B cell (primary cell): ENCODE measurements around the gene NABP1. TPM values are rescaled to one million over a fixed set of nuclear protein-coding genes. Genes with fewer than 3 reads are reported as not detected.

Source experiments
- ATAC-seq: fragments of 200-7000 bp; cut with Tn5 transposase; one replicate; pipeline ENCODE4 v1.10.0; 2021; ENCODE audit warnings: low read depth, mild to moderate bottlenecking, moderate number of reproducible peaks, moderate library complexity
- CTCF ChIA-PET: fragments of 350-600 bp; sonication (Branson Sonifier 250); formaldehyde crosslinking; loops from one replicate; lab custom pipeline; 2021; ENCODE audit warnings: antibody characterized with exemption, inconsistent platforms; lab: Charles Lee
- POLR2A ChIA-PET: fragments of 350-600 bp; sonication (Branson Sonifier 250); formaldehyde crosslinking; loops from one replicate; lab custom pipeline; 2021; ENCODE audit warnings: antibody characterized with exemption; lab: Charles Lee
- DNase-seq: peaks from one replicate; pipeline ENCODE4 v3.0.0; 2013
- H2AFZ ChIP-seq: 2 replicates; pipeline ENCODE4 v1.6.1; 2012; ENCODE audit warnings: mild to moderate bottlenecking, low read depth, low read length; ENCODE audit not compliant: insufficient read depth, poor library complexity, severe bottlenecking
- H3K27ac ChIP-seq, 2 donors: 1 replicate in 1 of 2; 2 replicates in 1 of 2; pipeline ENCODE4 v1.5.1; 2012 to 2013; ENCODE audit warnings: low read length in 2 of 2, mild to moderate bottlenecking in 2 of 2, moderate library complexity in 1 of 2
- H3K27me3 ChIP-seq, 4 experiments: fragments of 200-600 bp in 1 of 4; sonication (generic) in 1 of 4; replicated peaks in 1 of 4; 1 replicate in 2 of 4; 2 replicates in 2 of 4; pipeline versions ENCODE4 v1.6.1 to v1.7.0; 2013 to 2016; ENCODE audit warnings: low read length in 3 of 4, mild to moderate bottlenecking in 2 of 4, mixed read lengths in 1 of 4, moderate library complexity in 1 of 4; ENCODE audit not compliant: insufficient read depth in 4 of 4, control insufficient read depth in 3 of 4; ENCODE audit errors: control extremely low read depth in 1 of 4
- H3K36me3 ChIP-seq, 2 experiments: replicated peaks in 1 of 2; 1 replicate in 1 of 2; 2 replicates in 1 of 2; pipeline versions ENCODE4 v1.6.1 to v1.7.1; 2013; ENCODE audit warnings: low read length in 1 of 2; ENCODE audit not compliant: insufficient read depth in 2 of 2, control insufficient read depth in 1 of 2; ENCODE audit errors: control extremely low read depth in 1 of 2, extremely low read depth in 1 of 2
- H3K4me1 ChIP-seq, 2 donors: fragments of 200-600 bp in 1 of 2; sonication (generic) in 1 of 2; 1 replicate in 1 of 2; 2 replicates in 1 of 2; pipeline versions ENCODE4 v1.5.1 to v1.6.1; 2013 to 2017; ENCODE audit warnings: low read length in 2 of 2; ENCODE audit not compliant: control insufficient read depth in 2 of 2, insufficient read depth in 2 of 2
- H3K4me2 ChIP-seq: replicated peaks from 2 replicates; pipeline ENCODE3; 2012; ENCODE audit warnings: mild to moderate bottlenecking, low read depth, low read length; ENCODE audit not compliant: poor library complexity, severe bottlenecking
- H3K4me3 ChIP-seq, 5 experiments: fragments of 200-600 bp in 1 of 5; sonication (generic) in 1 of 5; 1 replicate in 3 of 5; 2 replicates in 2 of 5; pipeline versions ENCODE4 v1.5.1 to v1.7.0; 2011 to 2016; ENCODE audit warnings: low read length in 4 of 5, mild to moderate bottlenecking in 4 of 5, low read depth in 2 of 5, control low read depth in 1 of 5, moderate library complexity in 1 of 5; ENCODE audit not compliant: insufficient read depth in 1 of 5; ENCODE audit errors: control extremely low read depth in 1 of 5, extremely low read depth in 1 of 5
- H3K79me2 ChIP-seq: fragments of 200-600 bp; sonication (generic); one replicate; pipeline ENCODE4 v1.6.0; 2016; ENCODE audit warnings: low read length; ENCODE audit not compliant: control insufficient read depth, insufficient read depth
- H3K9ac ChIP-seq: fragments of 200-600 bp; sonication (generic); 2 replicates; pipeline ENCODE4 v1.6.1; 2017; ENCODE audit warnings: mild to moderate bottlenecking, low read length, moderate library complexity
- H3K9me3 ChIP-seq, 3 donors: one replicate each; pipeline versions ENCODE4 v1.6.1 to v1.7.1; 2013; ENCODE audit warnings: low read length in 2 of 3; ENCODE audit not compliant: control insufficient read depth in 2 of 3, insufficient read depth in 1 of 3; ENCODE audit errors: control extremely low read depth in 1 of 3
- H4K20me1 ChIP-seq: 2 replicates; pipeline ENCODE4 v1.6.0; 2012; ENCODE audit warnings: mild to moderate bottlenecking, low read length; ENCODE audit not compliant: insufficient read depth, control insufficient read depth, poor library complexity, severe bottlenecking
- H3K27ac Mint-ChIP-seq: one replicate; pipeline ENCODE4 v1.8.0; 2021; ENCODE audit warnings: mixed read lengths
- H3K27me3 Mint-ChIP-seq: one replicate; pipeline ENCODE4 v1.8.0; 2021; ENCODE audit warnings: mixed read lengths
- H3K4me1 Mint-ChIP-seq: one replicate; pipeline ENCODE4 v1.8.0; 2021; ENCODE audit warnings: mixed read lengths
- H3K4me3 Mint-ChIP-seq: one replicate; pipeline ENCODE4 v1.8.0; 2021; ENCODE audit warnings: mixed read lengths
- H3K9me3 Mint-ChIP-seq: one replicate; pipeline ENCODE4 v1.8.0; 2022; ENCODE audit warnings: mixed read lengths; ENCODE audit not compliant: insufficient read depth
- EZH2 ChIP-seq: IDR thresholded peaks from 2 replicates; pipeline ENCODE4 v1.6.1; 2012; ENCODE audit warnings: borderline replicate concordance, low read depth, mild to moderate bottlenecking, moderate library complexity, low read length; ENCODE audit not compliant: insufficient read depth, poor library complexity, severe bottlenecking
- WGBS: methylation state at CpG from one replicate; pipeline ENCODE4 v1.1.5; 2013; ENCODE audit warnings: missing lambda C conversion rate; ENCODE audit not compliant: insufficient coverage; 5-methylcytosine and 5-hydroxymethylcytosine counted together
- intact Hi-C: fragments of 100-400 bp; cut with micrococcal nuclease; formaldehyde crosslinking; loops from one replicate; pipeline ENCODE4 v1.10.0; 2022
- polyA plus RNA-seq: library from polyadenylated mRNA; depleted of rRNA; stranded (reverse); fragments of >200 nt; gene quantifications from 2 replicates; pipeline ENCODE4 v1.2.3, GENCODE V29; 2012
- total RNA-seq, 2 donors: library from RNA; stranded (reverse); fragments of 120-200 nt in 1 of 2; gene quantifications; 1 replicate in 1 of 2; 2 replicates in 1 of 2; pipeline versions ENCODE4 v1.2.3 to v1.2.4, GENCODE V29; 2013 to 2022
- TF ChIP-seq, protein P1 (sequence below): fragments of 200-600 bp; IDR thresholded peaks from one replicate; pipeline ENCODE4 v1.8.0; 2022; ENCODE audit warnings: antibody characterized with exemption, mild to moderate bottlenecking

The NABP1 gene
- total and polyA plus RNA-seq, 2 donors (not counting 1 experiment from before 2014, with no cell fraction given) = 7.2 to 56.4 TPM

DNA sequence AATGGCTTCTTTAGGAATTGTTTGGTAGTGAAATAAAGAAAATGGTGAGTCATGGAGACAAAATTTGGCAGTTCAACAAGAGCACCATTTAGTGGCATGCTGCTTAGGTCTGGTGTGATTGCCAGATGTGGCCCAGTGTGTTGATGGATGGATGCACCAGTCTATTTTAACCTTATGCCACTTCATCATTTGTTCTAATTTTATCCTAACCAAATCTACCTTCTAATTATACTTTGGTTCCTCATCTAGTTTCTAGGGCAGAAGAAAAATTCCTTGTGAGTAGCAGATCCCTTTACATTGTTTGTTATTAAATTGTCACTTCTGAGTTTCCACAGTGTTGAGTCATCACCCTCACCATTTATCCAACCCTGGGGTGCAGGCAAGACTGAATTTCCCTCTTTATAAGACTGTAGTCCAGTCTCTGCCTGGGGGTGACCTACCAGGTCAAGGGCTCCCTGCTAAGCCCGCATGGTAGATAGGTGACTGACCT, 32.5 kb downstream of the NABP1 start:
- no peak overlapping the region for H3K4me2 ChIP-seq
- no peaks in the 10 kb centered on the region for H3K27me3 Mint-ChIP-seq
- DNase-seq = no peak
- no peaks in the 10 kb centered on the region for H3K9me3 ChIP-seq
- H3K27ac ChIP-seq = no peak overlapping the region
- no peak overlapping the region for H3K9ac ChIP-seq
- intact Hi-C loops = no loop called here
- no peaks in the 10 kb centered on the region for H3K4me1 ChIP-seq
- TF ChIP-seq EZH2 = no peak
- TF ChIP-seq, protein P1, sequence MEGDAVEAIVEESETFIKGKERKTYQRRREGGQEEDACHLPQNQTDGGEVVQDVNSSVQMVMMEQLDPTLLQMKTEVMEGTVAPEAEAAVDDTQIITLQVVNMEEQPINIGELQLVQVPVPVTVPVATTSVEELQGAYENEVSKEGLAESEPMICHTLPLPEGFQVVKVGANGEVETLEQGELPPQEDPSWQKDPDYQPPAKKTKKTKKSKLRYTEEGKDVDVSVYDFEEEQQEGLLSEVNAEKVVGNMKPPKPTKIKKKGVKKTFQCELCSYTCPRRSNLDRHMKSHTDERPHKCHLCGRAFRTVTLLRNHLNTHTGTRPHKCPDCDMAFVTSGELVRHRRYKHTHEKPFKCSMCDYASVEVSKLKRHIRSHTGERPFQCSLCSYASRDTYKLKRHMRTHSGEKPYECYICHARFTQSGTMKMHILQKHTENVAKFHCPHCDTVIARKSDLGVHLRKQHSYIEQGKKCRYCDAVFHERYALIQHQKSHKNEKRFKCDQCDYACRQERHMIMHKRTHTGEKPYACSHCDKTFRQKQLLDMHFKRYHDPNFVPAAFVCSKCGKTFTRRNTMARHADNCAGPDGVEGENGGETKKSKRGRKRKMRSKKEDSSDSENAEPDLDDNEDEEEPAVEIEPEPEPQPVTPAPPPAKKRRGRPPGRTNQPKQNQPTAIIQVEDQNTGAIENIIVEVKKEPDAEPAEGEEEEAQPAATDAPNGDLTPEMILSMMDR = no peak
- H3K4me3 ChIP-seq = no peak overlapping the region
- no peaks in the 10 kb centered on the region for H3K27me3 ChIP-seq
- no peaks in the 10 kb centered on the region for H4K20me1 ChIP-seq
- H3K79me2 ChIP-seq = no peaks in the 10 kb centered on the region
- H3K4me3 Mint-ChIP-seq = no peak overlapping the region
- no peak overlapping the region for H2AFZ ChIP-seq
- no peak overlapping the region for H3K27ac Mint-ChIP-seq
- H3K36me3 ChIP-seq = no peaks in the 10 kb centered on the region
- WGBS = 100% methylated on average over 1 of the region's 1 CpG
- POLR2A ChIA-PET = no interaction called here
- CTCF ChIA-PET = no interaction called here
- no peaks in the 10 kb centered on the region for H3K9me3 Mint-ChIP-seq
- peaks cover 3% of the 10 kb centered on the region for H3K4me1 Mint-ChIP-seq
- no peak for ATAC-seq

DNA sequence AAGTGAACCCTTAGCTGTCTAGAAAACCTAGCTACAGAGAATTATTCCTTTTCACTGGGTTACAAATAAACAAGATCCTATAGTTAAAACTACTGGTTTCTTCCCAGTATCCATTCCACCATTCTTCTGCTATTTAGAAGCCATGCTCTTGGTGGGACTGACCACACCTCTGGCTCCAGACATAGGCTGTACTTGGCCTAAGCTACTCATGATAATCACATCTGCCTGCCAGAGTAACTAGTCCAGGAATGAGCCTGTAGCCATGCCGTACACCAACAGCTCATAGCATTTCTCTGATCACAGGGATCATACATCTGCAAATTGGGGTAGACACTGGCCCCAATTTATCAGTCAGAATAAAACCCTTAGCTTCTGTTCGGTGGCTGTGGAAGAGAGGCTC, 33.7 kb downstream of the NABP1 start:
- no peak for TF ChIP-seq EZH2
- TF ChIP-seq, protein P1 = no peak
- Histone ChIP-seq H2AFZ (no peak overlapping the region), H3K36me3 (no peaks in the 10 kb centered on the region), H3K27me3 (no peaks in the 10 kb centered on the region), H3K9ac (no peak overlapping the region), H3K79me2 (no peaks in the 10 kb centered on the region), H3K4me2 (no peak overlapping the region), H3K4me1 (no peaks in the 10 kb centered on the region), H3K9me3 (no peaks in the 10 kb centered on the region), H3K4me3 (no peak overlapping the region), H3K27ac (no peak overlapping the region), H4K20me1 (no peaks in the 10 kb centered on the region)
- H3K27ac Mint-ChIP-seq = no peak overlapping the region
- no peaks in the 10 kb centered on the region for H3K27me3 Mint-ChIP-seq
- WGBS = 86% methylated on average over 1 of the region's 2 CpGs
- intact Hi-C loops = no loop called here
- no peaks in the 10 kb centered on the region for H3K9me3 Mint-ChIP-seq
- DNase-seq (no peak), ATAC-seq (no peak)
- POLR2A ChIA-PET = interaction anchor here (0.5 kb wide), 1 partner anchor 1972 kb away, joined by 3 read pairs; no protein-coding TSS in a partner anchor
- CTCF ChIA-PET = interaction anchor here (1.1 kb wide), 1 partner anchor 140 kb away, joined by 4 read pairs; no protein-coding TSS in a partner anchor
- no peak overlapping the region for H3K4me3 Mint-ChIP-seq
- peaks cover 3% of the 10 kb centered on the region for H3K4me1 Mint-ChIP-seq
